Neutrophil (primary cell): Measurements from ENCODE around the gene LRRK1.

Experiments used
- H3K27ac ChIP-seq: fragments of 200-600 bp; sonication (generic); 2 replicates; pipeline ENCODE4 v1.5.1; 2016; ENCODE audit warnings: mild to moderate bottlenecking, moderate library complexity
- H3K27me3 ChIP-seq: fragments of 200-600 bp; sonication (generic); 2 replicates; pipeline ENCODE4 v1.6.0; 2016; ENCODE audit warnings: mild to moderate bottlenecking
- H3K36me3 ChIP-seq: fragments of 200-600 bp; sonication (generic); 2 replicates; pipeline ENCODE4 v1.5.1; 2017
- H3K4me1 ChIP-seq, 2 experiments: fragments of 200-600 bp in 1 of 2; sonication (generic) in 1 of 2; 1 replicate in 1 of 2; 2 replicates in 1 of 2; pipeline versions ENCODE4 v1.5.1 to v1.6.1; 2013 to 2016; ENCODE audit warnings: low read depth in 1 of 2, low read length in 1 of 2, mild to moderate bottlenecking in 1 of 2, moderate library complexity in 1 of 2; ENCODE audit not compliant: control insufficient read depth in 1 of 2, insufficient read depth in 1 of 2
- H3K4me3 ChIP-seq, 2 experiments: fragments of 200-600 bp in 1 of 2; sonication (generic) in 1 of 2; 1 replicate in 1 of 2; 2 replicates in 1 of 2; pipeline ENCODE4 v1.5.1; 2013 to 2016; ENCODE audit warnings: low read depth in 1 of 2, low read length in 1 of 2, mild to moderate bottlenecking in 1 of 2, moderate library complexity in 1 of 2
- H3K9me3 ChIP-seq: fragments of 200-600 bp; sonication (generic); 2 replicates; pipeline ENCODE4 v1.5.1; 2016
- CTCF ChIP-seq: fragments of 200-600 bp; sonication (generic); IDR thresholded peaks from 2 replicates; pipeline ENCODE4 v1.5.1; 2016; ENCODE audit warnings: antibody characterized with exemption

The LRRK1 gene

GRCh38 chr15:100893261-100893963, 25.7 kb upstream of the LRRK1 start:
- Histone ChIP-seq H3K9me3 (no peaks in the 10 kb centered on the region), H3K4me3 (no peak overlapping the region), H3K4me1 (no peaks in the 10 kb centered on the region), H3K27me3 (peaks cover 59% of the 10 kb centered on the region), H3K27ac (no peak overlapping the region), H3K36me3 (no peaks in the 10 kb centered on the region)
- no peak for TF ChIP-seq CTCF

GRCh38 chr15:100893964-100894295, 25.2 kb upstream of the LRRK1 start:
- H3K36me3 ChIP-seq, result no peaks in the 10 kb centered on the region
- no peaks in the 10 kb centered on the region for H3K9me3 ChIP-seq
- no peaks in the 10 kb centered on the region for H3K4me1 ChIP-seq
- no peak overlapping the region for H3K27ac ChIP-seq
- no peak overlapping the region for H3K4me3 ChIP-seq
- no peak for TF ChIP-seq CTCF
- peaks cover 54% of the 10 kb centered on the region for H3K27me3 ChIP-seq

- no peak overlapping the region for H3K27ac ChIP-seq
- no peak for TF ChIP-seq CTCF
- no peak overlapping the region for H3K4me3 ChIP-seq
- H3K4me1 ChIP-seq, result no peaks in the 10 kb centered on the region
- no peaks in the 10 kb centered on the region for H3K9me3 ChIP-seq
- H3K36me3 ChIP-seq, result no peaks in the 10 kb centered on the region
- peaks cover 36% of the 10 kb centered on the region for H3K27me3 ChIP-seq
Measured at GRCh38 chr15:100895721-100896120, 23.4 kb upstream of the LRRK1 start.

GRCh38 chr15:100897221-100898151, 21.7 kb upstream of the LRRK1 start:
- H3K27me3 ChIP-seq, result peaks cover 19% of the 10 kb centered on the region
- no peaks in the 10 kb centered on the region for H3K36me3 ChIP-seq
- H3K4me1 ChIP-seq, result peaks cover 6 to 11% of the 10 kb centered on the region in 2 experiments
- H3K9me3 ChIP-seq, result no peaks in the 10 kb centered on the region
- no peak for TF ChIP-seq CTCF
- H3K27ac ChIP-seq, result no peak overlapping the region
- no peak overlapping the region for H3K4me3 ChIP-seq

- Histone ChIP-seq H3K36me3 (no peaks in the 10 kb centered on the region), H3K4me1 (peaks cover 12 to 17% of the 10 kb centered on the region in 2 experiments), H3K27ac (no peak overlapping the region), H3K27me3 (peaks cover 12% of the 10 kb centered on the region), H3K4me3 (no peak overlapping the region), H3K9me3 (no peaks in the 10 kb centered on the region)
- TF ChIP-seq CTCF, result no peak
Measured at GRCh38 chr15:100898152-100898490, 21.0 kb upstream of the LRRK1 start.
